CD14-positive monocyte (primary cell): ENCODE measurements around the gene PAEP. TPM values are rescaled to one million over a fixed set of nuclear protein-coding genes. Genes with fewer than 3 reads are reported as not detected.

Experiments
- DNase-seq, 3 donors: peaks; one replicate each; pipeline ENCODE4 v3.0.0-alpha.2; 2011 to 2022
- H2AFZ ChIP-seq: 2 replicates; pipeline ENCODE4 v1.6.0; 2012; ENCODE audit warnings: mild to moderate bottlenecking, low read depth, low read length, inconsistent platforms; ENCODE audit not compliant: insufficient read depth, poor library complexity, severe bottlenecking
- H3K27ac ChIP-seq, 2 donors: 1 replicate in 1 of 2; 2 replicates in 1 of 2; pipeline ENCODE4 v1.5.1; 2012 to 2013; ENCODE audit warnings: low read length in 2 of 2, control low read depth in 1 of 2, inconsistent platforms in 1 of 2, low read depth in 1 of 2, mild to moderate bottlenecking in 1 of 2
- H3K27me3 ChIP-seq, 2 donors: one replicate each; pipeline versions ENCODE4 v1.6.0 to v1.6.1; 2011 to 2013; ENCODE audit warnings: low read length in 2 of 2; ENCODE audit not compliant: control insufficient read depth in 2 of 2, insufficient read depth in 2 of 2
- H3K36me3 ChIP-seq, 2 donors: replicated peaks in 1 of 2; 1 replicate in 1 of 2; 2 replicates in 1 of 2; pipeline versions ENCODE4 v1.5.1 to v1.6.1; 2012 to 2013; ENCODE audit warnings: low read length in 2 of 2, control low read depth in 1 of 2, inconsistent platforms in 1 of 2, mild to moderate bottlenecking in 1 of 2; ENCODE audit not compliant: insufficient read depth in 2 of 2, control insufficient read depth in 1 of 2
- H3K4me1 ChIP-seq, 2 donors: 1 replicate in 1 of 2; 2 replicates in 1 of 2; pipeline versions ENCODE4 v1.5.1 to v1.6.1; 2012 to 2013; ENCODE audit warnings: low read length in 2 of 2, control low read depth in 1 of 2, inconsistent platforms in 1 of 2, mild to moderate bottlenecking in 1 of 2, moderate library complexity in 1 of 2; ENCODE audit not compliant: insufficient read depth in 2 of 2, control insufficient read depth in 1 of 2
- H3K4me2 ChIP-seq: replicated peaks from 2 replicates; pipeline ENCODE3; 2012; ENCODE audit warnings: low read length, moderate library complexity, mild to moderate bottlenecking; ENCODE audit not compliant: poor library complexity, severe bottlenecking; ENCODE audit errors: extremely low read depth
- H3K4me3 ChIP-seq, 3 experiments: fragments of 200-600 bp in 1 of 3; sonication (generic) in 1 of 3; replicated peaks in 1 of 3; 1 replicate in 2 of 3; 2 replicates in 1 of 3; pipeline ENCODE4 v1.5.1; 2011 to 2013; ENCODE audit warnings: low read length in 3 of 3, mild to moderate bottlenecking in 3 of 3, control low read depth in 2 of 3, low read depth in 2 of 3, inconsistent platforms in 1 of 3, moderate library complexity in 1 of 3
- H3K79me2 ChIP-seq: 2 replicates; pipeline ENCODE4 v1.6.0; 2012; ENCODE audit warnings: mild to moderate bottlenecking, control low read depth, inconsistent platforms, low read length, moderate library complexity; ENCODE audit not compliant: insufficient read depth
- H3K9ac ChIP-seq: 2 replicates; pipeline ENCODE4 v1.6.0; 2017; ENCODE audit warnings: low read length, mild to moderate bottlenecking; ENCODE audit not compliant: insufficient read depth, poor library complexity, severe bottlenecking
- H3K9me3 ChIP-seq, 2 donors: replicated peaks in 1 of 2; 1 replicate in 1 of 2; 2 replicates in 1 of 2; pipeline versions ENCODE4 v1.5.1 to v1.6.1; 2012 to 2013; ENCODE audit warnings: low read length in 2 of 2, control low read depth in 1 of 2; ENCODE audit not compliant: control insufficient read depth in 1 of 2, insufficient read depth in 1 of 2
- H4K20me1 ChIP-seq: 2 replicates; pipeline ENCODE4 v1.6.0; 2012; ENCODE audit warnings: mild to moderate bottlenecking, low read length, control low read depth, moderate library complexity; ENCODE audit not compliant: insufficient read depth
- H3K27ac Mint-ChIP-seq, 7 donors: one replicate each; pipeline ENCODE4 v1.8.0; 2020; ENCODE audit warnings: mild to moderate bottlenecking in 7 of 7, mixed read lengths in 7 of 7, moderate library complexity in 6 of 7, inconsistent platforms in 2 of 7
- H3K27me3 Mint-ChIP-seq, 3 donors: one replicate each; pipeline ENCODE4 v1.8.0; 2021 to 2022; ENCODE audit warnings: low read depth in 3 of 3, mild to moderate bottlenecking in 3 of 3, mixed read lengths in 3 of 3, moderate library complexity in 3 of 3, inconsistent platforms in 1 of 3
- H3K36me3 Mint-ChIP-seq, 2 donors: one replicate each; pipeline ENCODE4 v1.8.0; 2020; ENCODE audit warnings: mixed read lengths in 2 of 2, inconsistent platforms in 1 of 2, mild to moderate bottlenecking in 1 of 2
- H3K4me1 Mint-ChIP-seq: one replicate; pipeline ENCODE4 v1.8.0; 2020; ENCODE audit warnings: mild to moderate bottlenecking, mixed read lengths
- H3K4me3 Mint-ChIP-seq, 2 donors: one replicate each; pipeline ENCODE4 v1.8.0; 2020; ENCODE audit warnings: mild to moderate bottlenecking in 2 of 2, mixed read lengths in 2 of 2, moderate library complexity in 1 of 2
- H3K9me3 Mint-ChIP-seq, 7 donors: one replicate each; pipeline ENCODE4 v1.8.0; 2020 to 2022; ENCODE audit warnings: mixed read lengths in 7 of 7, mild to moderate bottlenecking in 6 of 7, moderate library complexity in 6 of 7, inconsistent platforms in 2 of 7
- WGBS: methylation state at CpG from one replicate; pipeline ENCODE4 v1.1.5; 2013; ENCODE audit warnings: missing lambda C conversion rate; ENCODE audit not compliant: insufficient coverage; 5-methylcytosine and 5-hydroxymethylcytosine counted together
- intact Hi-C, 2 donors: fragments of 100-400 bp; cut with micrococcal nuclease; formaldehyde crosslinking; loops; one replicate each; pipeline versions ENCODE4 v1.15.0 to v1.15.1; 2023
- polyA plus RNA-seq, 3 donors: library from polyadenylated mRNA; depleted of rRNA in 1 of 3; unstranded in 2 of 3; stranded (reverse) in 1 of 3; fragments of 300-500 nt in 2 of 3; fragments of >200 nt in 1 of 3; fragmentation: Illumina TruSeq in 2 of 3; gene quantifications; 1 replicate in 2 of 3; 2 replicates in 1 of 3; pipeline ENCODE4 v1.2.3, GENCODE V29; 2012 to 2021
- TF ChIP-seq, protein P1 (sequence below): fragments of 200-600 bp; IDR thresholded peaks from one replicate; pipeline ENCODE4 v1.8.0; 2022; ENCODE audit warnings: antibody characterized with exemption, mild to moderate bottlenecking

The PAEP gene
- polyA plus RNA-seq, 3 donors: not detected

DNA sequence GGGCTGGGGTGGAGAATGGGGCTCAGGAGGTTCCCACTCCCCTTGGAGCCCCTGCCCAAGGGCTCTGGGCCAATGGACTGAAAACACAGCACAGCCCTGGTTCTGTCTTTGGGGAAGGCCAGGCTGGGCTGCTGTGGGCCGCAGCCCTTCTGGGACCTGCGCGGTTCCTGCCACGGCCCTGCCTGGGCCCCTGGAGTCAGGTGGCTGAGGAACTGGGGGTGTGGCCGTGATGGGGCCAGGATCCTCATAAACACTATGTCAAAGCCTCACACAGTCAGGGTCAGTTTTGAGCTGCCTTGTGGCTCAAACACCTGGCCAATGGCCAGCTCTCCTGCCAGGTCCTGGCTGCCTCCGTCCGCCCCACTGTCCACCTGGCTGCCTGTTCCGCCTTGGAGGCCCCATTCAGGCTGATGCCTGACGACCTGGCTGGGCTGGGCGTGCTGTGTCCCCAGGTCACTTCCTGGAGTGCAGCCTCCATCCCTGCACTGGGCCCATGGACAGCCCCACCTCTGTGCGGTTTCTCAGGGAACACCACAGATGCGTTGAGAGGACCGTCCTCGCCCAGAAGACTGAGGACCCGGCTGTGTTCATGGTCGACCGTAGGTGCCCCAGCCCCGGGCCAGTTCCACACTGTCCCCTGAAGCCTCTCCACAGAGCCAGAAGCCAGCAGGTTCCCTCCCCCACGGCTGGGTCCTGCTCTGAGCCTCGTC lies 27.5 kb downstream of the PAEP start:
- intact Hi-C loops: no loop called here
- Histone ChIP-seq H3K27ac (no peak overlapping the region), H3K27me3 (no peaks in the 10 kb centered on the region), H3K4me2 (no peak overlapping the region), H3K9me3 (no peaks in the 10 kb centered on the region), H2AFZ (no peak overlapping the region), H3K36me3 (no peaks in the 10 kb centered on the region), H4K20me1 (no peaks in the 10 kb centered on the region), H3K4me1 (no peaks in the 10 kb centered on the region), H3K4me3 (no peak overlapping the region), H3K79me2 (no peaks in the 10 kb centered on the region), H3K9ac (no peak overlapping the region)
- H3K4me1 Mint-ChIP-seq: no peaks in the 10 kb centered on the region
- no peak overlapping the region for H3K27ac Mint-ChIP-seq
- DNase-seq: no peak
- TF ChIP-seq, protein P1, sequence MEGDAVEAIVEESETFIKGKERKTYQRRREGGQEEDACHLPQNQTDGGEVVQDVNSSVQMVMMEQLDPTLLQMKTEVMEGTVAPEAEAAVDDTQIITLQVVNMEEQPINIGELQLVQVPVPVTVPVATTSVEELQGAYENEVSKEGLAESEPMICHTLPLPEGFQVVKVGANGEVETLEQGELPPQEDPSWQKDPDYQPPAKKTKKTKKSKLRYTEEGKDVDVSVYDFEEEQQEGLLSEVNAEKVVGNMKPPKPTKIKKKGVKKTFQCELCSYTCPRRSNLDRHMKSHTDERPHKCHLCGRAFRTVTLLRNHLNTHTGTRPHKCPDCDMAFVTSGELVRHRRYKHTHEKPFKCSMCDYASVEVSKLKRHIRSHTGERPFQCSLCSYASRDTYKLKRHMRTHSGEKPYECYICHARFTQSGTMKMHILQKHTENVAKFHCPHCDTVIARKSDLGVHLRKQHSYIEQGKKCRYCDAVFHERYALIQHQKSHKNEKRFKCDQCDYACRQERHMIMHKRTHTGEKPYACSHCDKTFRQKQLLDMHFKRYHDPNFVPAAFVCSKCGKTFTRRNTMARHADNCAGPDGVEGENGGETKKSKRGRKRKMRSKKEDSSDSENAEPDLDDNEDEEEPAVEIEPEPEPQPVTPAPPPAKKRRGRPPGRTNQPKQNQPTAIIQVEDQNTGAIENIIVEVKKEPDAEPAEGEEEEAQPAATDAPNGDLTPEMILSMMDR: no peak
- 93% methylated on average over 20 of the region's 20 CpGs for WGBS
- no peaks in the 10 kb centered on the region for H3K36me3 Mint-ChIP-seq
- peaks cover 0 to 3% (median 0%) of the 10 kb centered on the region in 7 donors for H3K9me3 Mint-ChIP-seq
- no peak overlapping the region for H3K4me3 Mint-ChIP-seq
- peaks cover 0 to 3% (median 2%) of the 10 kb centered on the region in 3 donors for H3K27me3 Mint-ChIP-seq

DNA sequence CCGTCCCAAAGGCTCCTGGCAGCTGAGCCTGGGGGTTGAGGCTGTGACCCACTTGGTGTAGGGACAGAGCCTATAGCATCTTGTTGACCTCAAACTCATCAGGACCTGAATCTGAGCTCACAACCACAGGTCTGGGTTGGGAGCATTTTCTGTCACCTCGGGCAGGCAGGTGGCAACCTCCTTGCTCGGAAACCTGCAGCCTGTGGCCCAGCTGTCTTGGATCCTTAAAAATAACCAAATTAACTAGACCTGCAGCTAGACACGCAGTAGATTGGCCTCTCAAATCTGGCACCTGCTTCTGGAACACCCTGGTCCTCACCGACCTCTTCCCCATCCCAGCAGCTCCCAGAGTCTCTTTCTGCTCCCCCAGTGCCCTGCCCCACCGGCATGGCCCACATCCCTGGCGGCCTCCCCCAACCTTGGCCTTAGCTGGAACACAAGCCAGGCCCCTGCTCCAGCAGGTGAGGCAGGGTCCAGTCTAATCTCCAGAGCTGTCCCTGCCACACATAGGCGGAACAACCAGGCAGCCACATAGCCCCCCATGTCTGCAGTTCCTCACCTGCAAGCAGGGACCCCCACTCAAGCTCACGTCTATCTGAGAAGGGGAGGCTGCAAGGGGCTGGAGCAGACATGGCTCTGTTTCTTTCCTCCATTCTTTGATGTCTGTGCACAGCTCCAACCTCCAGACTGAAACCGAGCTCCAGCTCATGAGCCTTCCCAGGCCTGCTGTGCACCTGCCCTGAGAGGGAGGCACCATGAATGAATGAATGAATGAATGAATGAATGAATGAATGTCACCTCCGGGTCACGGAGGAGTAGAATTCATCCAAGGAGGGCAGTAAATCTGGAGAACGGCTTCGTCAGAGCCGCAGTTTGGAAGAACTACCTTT lies 28.3 kb downstream of the PAEP start:
- Mint-ChIP-seq H3K27ac (no peak overlapping the region), H3K4me1 (no peaks in the 10 kb centered on the region)

More for the DNA sequence above, 28.3 kb downstream of the PAEP start:
- TF ChIP-seq, protein P1: no peak
- 75% methylated on average over 13 of the region's 15 CpGs for WGBS
- H3K27ac ChIP-seq: no peak overlapping the region
- H3K9ac ChIP-seq: no peak overlapping the region
- H3K9me3 Mint-ChIP-seq: peaks cover 0 to 3% (median 0%) of the 10 kb centered on the region in 7 donors
- H3K27me3 ChIP-seq: no peaks in the 10 kb centered on the region
- no peak for DNase-seq
- no peaks in the 10 kb centered on the region for H3K36me3 Mint-ChIP-seq
- no peak overlapping the region for H2AFZ ChIP-seq
- H3K4me2 ChIP-seq: no peak overlapping the region
- H3K4me3 ChIP-seq: no peak overlapping the region
- intact Hi-C loops: no loop called here
- no peaks in the 10 kb centered on the region for H3K36me3 ChIP-seq
- peaks cover 0 to 3% (median 2%) of the 10 kb centered on the region in 3 donors for H3K27me3 Mint-ChIP-seq
- H3K79me2 ChIP-seq: no peaks in the 10 kb centered on the region
- H3K4me1 ChIP-seq: no peaks in the 10 kb centered on the region
- H3K4me3 Mint-ChIP-seq: no peak overlapping the region
- H4K20me1 ChIP-seq: no peaks in the 10 kb centered on the region
- no peaks in the 10 kb centered on the region for H3K9me3 ChIP-seq
